Right atrium auricular region (tissue), 2 donors: Measurements from ENCODE around the gene TMEM134. TPM values are rescaled to one million over a fixed set of nuclear protein-coding genes. Genes with fewer than 3 reads are reported as not detected.
"Not testable (repeated sequence)": the region's sequence is repeated elsewhere in the genome, so short reads cannot be mapped to it uniquely, and the experiment has no call there.

ENCODE experiments used
- DNase-seq: peaks from one replicate; pipeline ENCODE4 v3.0.0-alpha.2; 2019; ENCODE audit warnings: low spot score
- H3K27ac ChIP-seq, 2 donors: fragments of 200-600 bp; sonication (generic); 1 replicate in 1 of 2; 2 replicates in 1 of 2; pipeline ENCODE4 v1.5.1; 2016 to 2019
- H3K27me3 ChIP-seq, 2 donors: fragments of 200-600 bp; sonication (generic); one replicate each; pipeline versions ENCODE4 v1.5.1 to v1.6.0; 2017 to 2019
- H3K36me3 ChIP-seq: fragments of 200-600 bp; sonication (generic); one replicate; pipeline ENCODE4 v1.5.1; 2016
- H3K4me1 ChIP-seq, 2 donors: fragments of 200-600 bp; sonication (generic); one replicate each; pipeline versions ENCODE4 v1.5.1 to v1.6.0; 2017 to 2019
- H3K4me3 ChIP-seq, 2 donors: fragments of 200-600 bp; sonication (generic); 1 replicate in 1 of 2; 2 replicates in 1 of 2; pipeline ENCODE4 v1.5.1; 2017 to 2019; ENCODE audit warnings: mild to moderate bottlenecking in 1 of 2, moderate library complexity in 1 of 2
- H3K9me3 ChIP-seq, 2 donors: fragments of 200-600 bp; sonication (generic); one replicate each; pipeline ENCODE4 v1.5.1; 2019
- total RNA-seq, 2 donors: library from RNA; depleted of rRNA; stranded (reverse); fragments of >200 nt; gene quantifications; one replicate each; pipeline ENCODE4 v1.1.0, GENCODE V29; 2016
- TF ChIP-seq, protein P1 (sequence below), 2 donors: fragments of 200-600 bp; sonication (generic); IDR thresholded peaks; one replicate each; pipeline ENCODE4 v1.5.1; 2019; ENCODE audit warnings: antibody characterized with exemption in 2 of 2

The TMEM134 gene, protein sequence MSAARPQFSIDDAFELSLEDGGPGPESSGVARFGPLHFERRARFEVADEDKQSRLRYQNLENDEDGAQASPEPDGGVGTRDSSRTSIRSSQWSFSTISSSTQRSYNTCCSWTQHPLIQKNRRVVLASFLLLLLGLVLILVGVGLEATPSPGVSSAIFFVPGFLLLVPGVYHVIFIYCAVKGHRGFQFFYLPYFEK
- 100 to 1,000 TPM in 1 of 2 donors, 10 to 100 TPM in 1; 74.4 to 140 TPM for total RNA-seq

DNA sequence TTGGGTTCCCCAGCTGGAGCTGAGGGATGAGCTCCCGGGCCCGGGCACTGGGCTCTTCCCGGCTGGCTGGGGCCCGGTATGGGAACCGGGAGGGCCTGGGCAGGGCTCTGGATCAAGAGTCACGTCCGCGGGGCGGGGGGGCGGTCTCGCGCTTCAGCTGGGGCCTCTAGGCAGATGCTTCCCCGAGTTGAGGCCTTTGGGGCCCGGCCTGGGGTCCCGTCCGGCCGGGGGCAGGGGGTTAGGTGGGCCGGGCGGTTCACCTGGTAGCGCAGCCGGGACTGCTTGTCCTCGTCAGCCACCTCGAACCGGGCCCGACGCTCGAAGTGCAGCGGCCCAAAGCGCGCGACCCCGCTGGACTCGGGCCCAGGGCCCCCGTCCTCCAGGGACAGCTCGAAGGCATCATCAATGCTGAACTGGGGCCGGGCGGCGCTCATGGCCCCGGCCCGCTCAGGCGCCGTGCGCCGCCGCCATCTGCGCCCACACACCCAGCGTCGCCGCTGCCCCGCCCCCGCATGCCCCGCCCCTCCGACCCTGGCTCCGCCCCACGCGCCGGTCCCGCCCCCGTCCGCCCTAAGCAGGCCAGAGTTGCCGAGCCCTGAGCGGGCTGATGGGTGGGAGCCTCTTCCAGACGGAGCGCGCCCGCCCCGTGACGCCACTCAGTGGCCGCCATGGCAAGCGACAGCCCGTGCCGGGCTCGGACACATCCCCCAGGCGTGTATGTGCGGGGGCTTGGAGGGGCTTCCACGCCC lies at the start of gene TMEM134:
TMEM134 (minus strand) TSS at position 493 of the 749 bp plus-strand sequence; CDS start at position 434, 59 bp downstream.
- TF ChIP-seq, protein P1, sequence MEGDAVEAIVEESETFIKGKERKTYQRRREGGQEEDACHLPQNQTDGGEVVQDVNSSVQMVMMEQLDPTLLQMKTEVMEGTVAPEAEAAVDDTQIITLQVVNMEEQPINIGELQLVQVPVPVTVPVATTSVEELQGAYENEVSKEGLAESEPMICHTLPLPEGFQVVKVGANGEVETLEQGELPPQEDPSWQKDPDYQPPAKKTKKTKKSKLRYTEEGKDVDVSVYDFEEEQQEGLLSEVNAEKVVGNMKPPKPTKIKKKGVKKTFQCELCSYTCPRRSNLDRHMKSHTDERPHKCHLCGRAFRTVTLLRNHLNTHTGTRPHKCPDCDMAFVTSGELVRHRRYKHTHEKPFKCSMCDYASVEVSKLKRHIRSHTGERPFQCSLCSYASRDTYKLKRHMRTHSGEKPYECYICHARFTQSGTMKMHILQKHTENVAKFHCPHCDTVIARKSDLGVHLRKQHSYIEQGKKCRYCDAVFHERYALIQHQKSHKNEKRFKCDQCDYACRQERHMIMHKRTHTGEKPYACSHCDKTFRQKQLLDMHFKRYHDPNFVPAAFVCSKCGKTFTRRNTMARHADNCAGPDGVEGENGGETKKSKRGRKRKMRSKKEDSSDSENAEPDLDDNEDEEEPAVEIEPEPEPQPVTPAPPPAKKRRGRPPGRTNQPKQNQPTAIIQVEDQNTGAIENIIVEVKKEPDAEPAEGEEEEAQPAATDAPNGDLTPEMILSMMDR (IDR thresholded peaks at IDR 0.05), result peak in 1 of 2 donors; percentile 70
- peak within 1 kb of the TSS; percentile 72 to 90 for H3K4me3 ChIP-seq
- peak within 1 kb of the TSS; percentile 88 to 89 for H3K27ac ChIP-seq
- peaks cover 0 to 38% of the 10 kb centered on the region in 2 donors for H3K4me1 ChIP-seq
- DNase-seq, result peak; percentile 92
- H3K27me3 ChIP-seq, result no peaks in the 10 kb centered on the region
- H3K36me3 ChIP-seq, result no peaks in the 10 kb centered on the region
- H3K9me3 ChIP-seq, result no peaks in the 10 kb centered on the region

DNA sequence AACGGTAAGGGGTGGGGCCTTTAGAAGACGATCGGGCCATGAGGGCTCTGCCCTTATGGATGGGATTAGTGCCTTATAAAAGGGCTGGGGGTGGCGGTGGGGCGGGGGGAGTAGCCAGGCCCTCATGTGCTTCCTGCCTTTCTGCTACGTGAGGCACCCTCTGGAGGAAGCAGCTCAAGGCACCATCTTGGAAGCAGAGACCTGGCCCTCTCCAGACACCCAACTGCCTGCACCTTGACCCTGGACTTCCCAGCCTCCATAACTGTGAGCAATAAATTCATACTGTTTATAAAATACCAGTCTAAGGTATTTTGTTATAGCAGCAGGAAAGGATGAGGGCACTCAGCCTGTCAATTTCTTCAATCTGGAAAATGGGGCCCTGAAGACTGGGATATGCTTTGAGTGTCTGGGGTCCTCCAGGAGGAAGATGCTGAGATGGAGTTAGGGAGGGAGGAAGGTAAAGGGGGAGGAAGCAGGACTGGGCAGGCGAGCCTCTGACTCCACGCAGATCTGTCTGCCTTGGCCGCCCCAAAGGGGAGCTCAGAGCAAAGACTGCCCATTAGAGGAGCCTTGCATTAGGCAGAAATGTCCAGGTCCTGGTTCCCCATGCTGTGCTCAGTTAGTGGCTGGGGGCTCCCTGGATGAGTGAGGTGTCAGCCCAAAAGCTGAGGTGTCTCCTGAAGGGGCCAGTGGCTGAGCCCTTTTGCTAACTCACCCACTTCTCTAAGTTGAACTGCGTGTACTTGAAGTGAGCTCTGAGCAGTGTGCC lies 48.9 kb upstream of the TMEM134 start:
- no peaks in the 10 kb centered on the region for H3K9me3 ChIP-seq
- H3K4me1 ChIP-seq, result no peaks in the 10 kb centered on the region
- H3K27me3 ChIP-seq, result no peaks in the 10 kb centered on the region
- DNase-seq, result no peak
- no peaks in the 10 kb centered on the region for H3K36me3 ChIP-seq
- no peak overlapping the region for H3K4me3 ChIP-seq
- no peak overlapping the region for H3K27ac ChIP-seq
- TF ChIP-seq, protein P1 (IDR thresholded peaks at IDR 0.05), result no peak

DNA sequence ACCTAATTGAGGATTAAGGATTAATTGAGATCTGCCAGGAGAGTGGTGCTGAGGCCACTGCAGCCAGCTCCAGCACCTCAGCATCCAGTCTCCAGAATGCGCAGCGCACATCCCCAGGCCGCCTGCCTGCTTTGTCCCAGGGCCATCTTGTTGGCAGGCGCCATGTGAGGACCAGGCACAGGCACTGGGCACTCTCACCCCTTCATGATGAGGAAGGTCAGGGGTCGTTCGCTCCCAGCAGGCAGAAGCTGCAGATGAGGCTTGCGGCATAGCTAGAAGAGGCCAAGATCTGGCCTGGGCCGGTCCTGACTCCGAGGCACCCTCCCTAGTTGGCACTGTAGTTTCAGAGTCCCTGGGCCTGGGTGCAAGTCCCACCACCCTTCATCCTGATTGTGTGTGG lies 47.8 kb upstream of the TMEM134 start:
- H3K4me1 ChIP-seq, result no peaks in the 10 kb centered on the region
- H3K36me3 ChIP-seq, result no peaks in the 10 kb centered on the region
- no peak for DNase-seq
- no peaks in the 10 kb centered on the region for H3K27me3 ChIP-seq
- H3K9me3 ChIP-seq, result no peaks in the 10 kb centered on the region
- H3K4me3 ChIP-seq, result no peak overlapping the region
- TF ChIP-seq, protein P1 (IDR thresholded peaks at IDR 0.05), result no peak
- no peak overlapping the region for H3K27ac ChIP-seq

DNA sequence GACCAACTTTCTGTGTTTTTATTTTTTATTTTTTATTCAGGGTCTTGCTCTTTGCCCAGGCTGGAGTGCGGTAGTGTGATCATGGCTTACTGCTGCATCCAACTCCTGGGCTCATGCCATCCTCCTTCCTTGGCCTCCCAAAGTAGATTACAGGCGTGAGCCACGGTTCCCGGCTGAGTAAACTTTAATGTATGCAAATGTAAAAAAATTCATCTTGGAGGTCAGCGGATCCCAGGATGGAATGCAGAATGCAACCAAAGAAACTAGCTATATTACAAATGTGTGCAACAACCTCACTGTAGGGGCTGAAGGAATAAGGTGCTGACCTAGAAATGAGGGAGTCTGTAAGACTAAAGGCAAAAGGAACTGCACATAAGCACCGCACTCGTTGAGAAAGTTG lies 45.1 kb upstream of the TMEM134 start:
- H3K9me3 ChIP-seq, result no peaks in the 10 kb centered on the region
- H3K4me1 ChIP-seq, result peaks cover 0 to 2% of the 10 kb centered on the region in 2 donors
- H3K36me3 ChIP-seq, result no peaks in the 10 kb centered on the region
- H3K4me3 ChIP-seq, result no peak overlapping the region
- DNase-seq, result no peak
- TF ChIP-seq, protein P1 (IDR thresholded peaks at IDR 0.05), result no peak
- H3K27ac ChIP-seq, result no peak overlapping the region
- H3K27me3 ChIP-seq, result no peaks in the 10 kb centered on the region

DNA sequence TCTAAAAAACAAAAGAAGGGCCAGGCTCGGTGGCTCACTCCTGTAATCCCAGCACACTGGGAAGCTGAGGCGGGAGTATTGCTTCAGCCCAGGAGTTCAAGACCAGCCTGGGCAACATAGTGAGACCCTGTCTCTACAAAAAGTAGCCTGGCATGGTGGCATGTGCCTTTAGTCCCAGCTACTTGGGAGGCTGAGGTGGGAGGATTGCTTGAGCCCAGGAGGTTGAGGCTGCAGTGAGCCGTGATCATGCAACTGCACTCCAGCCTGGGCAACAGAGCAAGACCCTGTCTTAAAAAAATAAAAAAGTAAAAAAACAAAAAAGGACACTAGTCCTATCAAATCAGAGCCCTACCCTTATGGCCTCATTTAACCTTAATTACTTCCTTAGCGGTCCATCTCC lies 42.5 kb upstream of the TMEM134 start:
- H3K36me3 ChIP-seq, DNase-seq, H3K4me3 ChIP-seq, H3K27ac ChIP-seq, H3K27me3 ChIP-seq, H3K9me3 ChIP-seq: not testable (repeated sequence)
- H3K4me1 ChIP-seq, result peaks cover 0 to 21% of the 10 kb centered on the region in 2 donors

DNA sequence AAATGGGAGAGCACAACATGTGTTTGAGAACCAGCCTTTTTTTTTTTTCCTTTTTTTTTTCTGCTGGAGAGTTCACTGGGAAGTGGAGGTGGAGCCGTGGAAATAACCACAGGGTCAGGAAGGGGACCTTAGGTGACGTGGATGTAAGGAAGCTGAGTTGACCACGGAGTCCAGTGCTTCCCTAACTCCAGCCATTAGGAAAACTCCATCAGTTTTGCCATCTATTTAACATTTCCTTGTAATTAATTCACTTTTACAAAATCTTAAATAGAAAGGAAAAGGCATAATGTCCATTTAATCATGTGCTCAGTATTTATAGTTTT lies 40.9 kb upstream of the TMEM134 start:
- no peak for DNase-seq
- Histone ChIP-seq H3K27me3 (no peaks in the 10 kb centered on the region), H3K4me3 (no peak overlapping the region), H3K4me1 (peaks cover 0 to 36% of the 10 kb centered on the region in 2 donors), H3K9me3 (no peaks in the 10 kb centered on the region), H3K27ac (no peak overlapping the region), H3K36me3 (peaks cover 8% of the 10 kb centered on the region)
- TF ChIP-seq, protein P1 (IDR thresholded peaks at IDR 0.05), result no peak
